SH-SY5Y (cell line): Measurements from ENCODE around the gene COX7A2.

Experiments used
- GATA2 ChIP-seq: IDR thresholded peaks from 2 replicates; pipeline ENCODE4 v1.6.1; 2011; ENCODE audit warnings: mild to moderate bottlenecking, low read depth, low read length
- GATA3 ChIP-seq: IDR thresholded peaks from 2 replicates; pipeline ENCODE4 v1.6.1; 2011; ENCODE audit warnings: low read depth, mild to moderate bottlenecking, low read length, moderate library complexity

- TF ChIP-seq GATA3 (no peak), GATA2 (no peak)
Measured at GRCh38 chr6:75236630-75237029, 7.0 kb downstream of the COX7A2 start.
